ENCODE measurements around the gene ZMIZ1. TPM values are rescaled to one million over a fixed set of nuclear protein-coding genes. Genes with fewer than 3 reads are reported as not detected.

The ZMIZ1 gene
- total RNA-seq, 2 donors from 2014 or later: 27.2 to 42.2 TPM

DNA sequence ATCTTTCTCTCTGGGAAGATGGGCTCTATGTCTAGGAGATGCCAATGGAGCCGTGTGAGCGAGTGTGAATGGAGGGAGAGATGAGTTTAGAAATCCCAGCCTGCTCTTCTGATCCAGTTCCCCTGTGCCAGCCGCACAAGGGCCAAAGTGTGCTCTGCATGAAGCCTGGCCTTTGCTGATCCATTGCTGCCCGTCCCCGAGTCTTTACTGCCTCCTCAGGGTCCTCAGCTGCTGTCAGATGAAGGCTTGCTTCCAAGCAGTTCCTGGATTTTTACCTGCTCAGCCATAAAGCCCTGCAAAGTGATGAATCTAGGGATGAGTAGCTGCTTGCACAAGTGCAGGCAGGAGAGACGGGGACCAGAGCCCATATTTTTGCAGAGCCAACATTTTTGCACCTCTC, 115.9 kb downstream of the ZMIZ1 start:
- Histone ChIP-seq H3K4me3 (no peak overlapping the region), H3K9me3 (no peaks in the 10 kb centered on the region), H3K4me1 (peaks cover 79% of the 10 kb centered on the region), H3K27ac (peak overlapping the region in 3 of 4 donors; percentile 77 to 83 (median 83)), H3K27me3 (no peaks in the 10 kb centered on the region), H3K36me3 (replicated peaks in 1 of 2; ENCODE audit: insufficient read depth in 1 of 2, low read depth in 2 of 2) (no peaks in the 10 kb centered on the region)
- DNase-seq: no peak
- intact Hi-C loops (cut with DNase I): loop anchor here (10.0 kb wide), 1 partner anchor 110 kb away; no protein-coding TSS in a partner anchor
- ATAC-seq: no peak
- 65 to 72% methylated on average over 6 of the region's 6 CpGs for WGBS, 2 donors
- TF ChIP-seq, protein P1, sequence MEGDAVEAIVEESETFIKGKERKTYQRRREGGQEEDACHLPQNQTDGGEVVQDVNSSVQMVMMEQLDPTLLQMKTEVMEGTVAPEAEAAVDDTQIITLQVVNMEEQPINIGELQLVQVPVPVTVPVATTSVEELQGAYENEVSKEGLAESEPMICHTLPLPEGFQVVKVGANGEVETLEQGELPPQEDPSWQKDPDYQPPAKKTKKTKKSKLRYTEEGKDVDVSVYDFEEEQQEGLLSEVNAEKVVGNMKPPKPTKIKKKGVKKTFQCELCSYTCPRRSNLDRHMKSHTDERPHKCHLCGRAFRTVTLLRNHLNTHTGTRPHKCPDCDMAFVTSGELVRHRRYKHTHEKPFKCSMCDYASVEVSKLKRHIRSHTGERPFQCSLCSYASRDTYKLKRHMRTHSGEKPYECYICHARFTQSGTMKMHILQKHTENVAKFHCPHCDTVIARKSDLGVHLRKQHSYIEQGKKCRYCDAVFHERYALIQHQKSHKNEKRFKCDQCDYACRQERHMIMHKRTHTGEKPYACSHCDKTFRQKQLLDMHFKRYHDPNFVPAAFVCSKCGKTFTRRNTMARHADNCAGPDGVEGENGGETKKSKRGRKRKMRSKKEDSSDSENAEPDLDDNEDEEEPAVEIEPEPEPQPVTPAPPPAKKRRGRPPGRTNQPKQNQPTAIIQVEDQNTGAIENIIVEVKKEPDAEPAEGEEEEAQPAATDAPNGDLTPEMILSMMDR (IDR thresholded peaks at IDR 0.05): no peak
- no peak for TF ChIP-seq POLR2A (IDR thresholded peaks at IDR 0.05)

DNA sequence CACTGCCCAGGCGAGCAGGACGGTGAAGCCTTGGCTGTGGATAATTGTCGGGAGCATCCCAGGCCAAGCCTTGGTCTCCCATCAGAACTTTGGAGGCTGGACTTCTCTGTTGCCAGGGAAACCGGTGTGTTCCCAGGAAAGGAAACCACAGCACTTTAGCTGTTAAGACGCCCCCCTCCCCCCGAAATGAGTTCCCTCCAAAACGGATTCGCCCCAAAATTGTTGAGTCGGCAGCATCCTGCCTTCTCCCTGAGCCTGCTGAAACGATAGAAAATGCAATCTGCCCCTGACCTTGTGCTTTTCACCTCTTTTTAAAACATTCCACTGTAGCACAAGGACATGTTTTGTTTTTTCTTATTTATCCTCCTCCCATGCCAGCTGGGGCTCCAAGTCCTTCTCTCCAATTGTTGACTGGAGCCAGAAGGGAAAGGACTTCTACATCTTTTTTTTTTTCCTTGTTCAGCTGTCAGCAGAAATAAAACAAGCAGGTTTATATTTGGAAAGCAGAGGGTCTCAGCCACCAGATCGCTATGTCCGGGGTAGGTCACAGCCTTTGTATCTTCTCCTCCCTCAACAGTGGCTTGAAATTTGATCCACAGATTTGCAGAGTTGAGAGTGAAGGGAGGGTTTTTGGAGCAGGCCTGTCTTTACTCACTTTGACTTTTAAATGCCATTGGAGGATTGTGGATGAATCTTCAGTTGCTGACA, 116.5 kb downstream of the ZMIZ1 start:
- ATAC-seq (no peak), DNase-seq (peak in 1 of 4 donors; percentile 30)
- Histone ChIP-seq H3K27me3 (no peaks in the 10 kb centered on the region), H3K27ac (peak overlapping the region; percentile 48 to 83 (median 80)), H3K4me3 (no peak overlapping the region), H3K4me1 (peaks cover 79% of the 10 kb centered on the region), H3K36me3 (replicated peaks in 1 of 2; ENCODE audit: insufficient read depth in 1 of 2, low read depth in 2 of 2) (no peaks in the 10 kb centered on the region), H3K9me3 (no peaks in the 10 kb centered on the region)
- TF ChIP-seq POLR2A (IDR thresholded peaks at IDR 0.05): no peak
- TF ChIP-seq, protein P1 (IDR thresholded peaks at IDR 0.05): no peak
- 51 to 55% methylated on average over 10 to 12 of the region's 12 CpGs for WGBS, 2 donors
- intact Hi-C loops (cut with DNase I): loop anchor here (10.0 kb wide), 1 partner anchor 110 kb away; no protein-coding TSS in a partner anchor

DNA sequence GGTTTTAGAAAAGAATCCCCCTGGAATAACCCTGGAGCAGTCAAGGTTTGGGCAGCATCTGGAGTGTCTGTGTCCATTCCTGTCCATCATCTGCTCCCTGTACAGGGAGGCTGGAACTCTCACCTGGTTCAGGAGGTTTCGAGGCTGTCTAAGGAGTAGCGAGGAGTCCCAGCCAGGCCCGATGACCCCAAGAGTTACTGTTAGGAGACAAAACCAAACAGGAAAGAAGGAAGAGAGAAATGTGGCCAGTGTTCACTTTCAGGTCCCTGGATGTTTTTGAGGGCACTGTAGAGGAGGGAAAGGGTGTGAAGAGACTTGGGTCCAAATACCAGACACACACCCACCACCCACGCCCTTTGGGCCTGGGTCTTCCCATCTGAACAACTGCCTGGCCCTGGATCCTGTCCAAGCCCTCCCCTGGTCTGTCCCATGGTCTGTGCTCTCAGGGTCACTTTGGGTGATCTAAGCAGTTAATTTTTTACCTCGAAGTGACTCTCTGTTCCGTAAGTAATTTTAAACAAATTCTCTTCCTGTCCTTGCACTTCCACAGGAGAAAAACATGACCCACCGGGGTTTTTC, 117.1 kb downstream of the ZMIZ1 start:
- H3K27ac ChIP-seq: peak overlapping the region; percentile 48 to 83 (median 80)
- H3K4me3 ChIP-seq: no peak overlapping the region
- TF ChIP-seq, protein P1 (IDR thresholded peaks at IDR 0.05): no peak
- TF ChIP-seq POLR2A (IDR thresholded peaks at IDR 0.05): no peak
- H3K9me3 ChIP-seq: no peaks in the 10 kb centered on the region
- H3K4me1 ChIP-seq: peaks cover 78% of the 10 kb centered on the region
- 42 to 47% methylated on average over 7 of the region's 7 CpGs for WGBS, 2 donors
- no peaks in the 10 kb centered on the region for H3K36me3 ChIP-seq (replicated peaks in 1 of 2; ENCODE audit: insufficient read depth in 1 of 2, low read depth in 2 of 2)
- ATAC-seq: peak; percentile 45
- intact Hi-C loops (cut with DNase I): loop anchor here (10.0 kb wide), 1 partner anchor 111 kb away; no protein-coding TSS in a partner anchor
- no peaks in the 10 kb centered on the region for H3K27me3 ChIP-seq
- DNase-seq: peak in 3 of 4 donors; percentile 36 to 58 (median 43)

DNA sequence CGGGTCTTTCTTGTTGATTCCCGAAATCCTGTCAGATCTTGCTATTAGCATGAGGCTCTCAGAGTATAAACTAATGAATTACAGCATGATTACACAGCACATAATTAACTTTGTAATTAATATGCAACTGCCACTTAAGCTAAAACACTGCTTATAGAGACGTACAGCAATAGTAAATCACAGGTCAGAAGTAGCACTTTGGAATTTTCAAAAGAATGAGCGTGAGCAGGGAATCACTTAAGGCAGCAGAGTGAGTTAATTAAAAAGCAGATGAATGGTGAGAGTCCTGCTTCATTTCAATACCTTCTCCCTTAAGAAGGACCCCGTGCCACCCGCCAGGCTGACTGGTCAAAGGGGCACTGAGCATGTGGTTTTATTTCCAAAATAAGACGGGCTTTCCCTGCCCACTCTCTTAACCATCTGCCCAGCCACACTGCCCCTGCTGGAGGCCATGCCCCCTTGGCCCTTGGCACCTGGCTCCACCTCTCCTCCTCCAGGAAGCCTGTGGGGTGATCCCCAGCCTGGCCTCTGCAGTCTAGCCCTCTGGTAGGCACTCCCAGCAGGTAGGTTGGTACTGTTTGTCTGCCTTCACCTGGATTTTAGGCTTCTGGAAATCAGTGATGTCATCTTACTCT, 117.8 kb downstream of the ZMIZ1 start:
- DNase-seq (no peak), ATAC-seq (no peak)
- Histone ChIP-seq H3K4me3 (no peak overlapping the region), H3K27me3 (no peaks in the 10 kb centered on the region), H3K27ac (peak overlapping the region; percentile 48 to 83 (median 80)), H3K36me3 (replicated peaks in 1 of 2; ENCODE audit: insufficient read depth in 1 of 2, low read depth in 2 of 2) (no peaks in the 10 kb centered on the region), H3K4me1 (peaks cover 73% of the 10 kb centered on the region), H3K9me3 (no peaks in the 10 kb centered on the region)
- TF ChIP-seq, protein P1 (IDR thresholded peaks at IDR 0.05): no peak
- TF ChIP-seq POLR2A (IDR thresholded peaks at IDR 0.05): no peak
- intact Hi-C loops (cut with DNase I): loop anchor here (10.0 kb wide), 1 partner anchor 112 kb away; no protein-coding TSS in a partner anchor
- WGBS, 2 donors: 61 to 67% methylated on average over 7 of the region's 7 CpGs

Measured in body of pancreas (tissue), 4 donors.